Spinal cord (tissue), 10 donors: ENCODE measurements around the gene PTCHD1. TPM values are rescaled to one million over a fixed set of nuclear protein-coding genes. Genes with fewer than 3 reads are reported as not detected.

Experiments
- DNase-seq, 6 donors: peaks; one replicate each; pipeline versions ENCODE4 v3.0.0 to v3.0.0-alpha.2; 2013 to 2015; ENCODE audit warnings: low spot score in 6 of 6, low read depth in 4 of 6
- H3K27ac ChIP-seq: one replicate; pipeline ENCODE4 v1.5.1; 2013; ENCODE audit warnings: low read depth, low read length, control low read depth
- H3K27me3 ChIP-seq: one replicate; pipeline ENCODE4 v1.6.1; 2013; ENCODE audit warnings: low read length; ENCODE audit not compliant: control insufficient read depth, insufficient read depth
- H3K36me3 ChIP-seq: one replicate; pipeline ENCODE4 v1.6.1; 2013; ENCODE audit warnings: low read length; ENCODE audit not compliant: control insufficient read depth, insufficient read depth
- H3K4me1 ChIP-seq: one replicate; pipeline ENCODE4 v1.6.1; 2013; ENCODE audit warnings: low read length; ENCODE audit not compliant: control insufficient read depth, insufficient read depth
- H3K4me3 ChIP-seq: one replicate; pipeline ENCODE4 v1.5.1; 2013; ENCODE audit warnings: low read depth, low read length, control low read depth
- H3K9me3 ChIP-seq: one replicate; pipeline ENCODE4 v1.6.1; 2013; ENCODE audit warnings: low read length; ENCODE audit not compliant: control insufficient read depth, insufficient read depth
- WGBS: methylation state at CpG from one replicate; pipeline ENCODE4 v1.1.5; 2013; ENCODE audit warnings: missing lambda C conversion rate; ENCODE audit not compliant: insufficient coverage; 5-methylcytosine and 5-hydroxymethylcytosine counted together
- polyA plus RNA-seq, 2 donors: library from polyadenylated mRNA; unstranded; fragments of 120-200 nt; gene quantifications; one replicate each; pipeline ENCODE4 v1.2.1, GENCODE V29; 2013; ENCODE audit not compliant: insufficient read length in 2 of 2
- total RNA-seq, 2 donors: library from RNA; depleted of rRNA in 1 of 2; stranded (reverse); fragments of 120-200 nt in 1 of 2; fragments of >200 nt in 1 of 2; gene quantifications; one replicate each; pipeline versions ENCODE4 v1.2.3 to v1.2.4, GENCODE V29; 2013 to 2014
- donor health status: healthy.

The PTCHD1 gene
- total and polyA plus RNA-seq, 4 donors, result 3.4 to 13.3 (median 8.1) TPM

GRCh38 chrX:23317799-23318724 lies 16.6 kb upstream of the PTCHD1 start:
- Histone ChIP-seq H3K27me3 (peaks cover 2% of the 10 kb centered on the region), H3K4me1 (no peaks in the 10 kb centered on the region), H3K27ac (no peak overlapping the region), H3K9me3 (no peaks in the 10 kb centered on the region), H3K4me3 (no peak overlapping the region), H3K36me3 (no peaks in the 10 kb centered on the region)
- DNase-seq, result peak in 1 of 6 donors; percentile 29
- WGBS, result 48% methylated on average over 7 of the region's 11 CpGs

- no peak for DNase-seq
- H3K27me3 ChIP-seq, result peaks cover 8% of the 10 kb centered on the region
- no CpG with 5 or more reads among the region's 2 CpGs for whole genome bisulfite sequencing
- no peaks in the 10 kb centered on the region for H3K9me3 ChIP-seq
- H3K4me1 ChIP-seq, result peaks cover 9% of the 10 kb centered on the region
- H3K36me3 ChIP-seq, result no peaks in the 10 kb centered on the region
- no peak overlapping the region for H3K27ac ChIP-seq
- no peak overlapping the region for H3K4me3 ChIP-seq
Observed at GRCh38 chrX:23327104-23327503, 7.5 kb upstream of the PTCHD1 start.

- H3K4me1 ChIP-seq, result peaks cover 29% of the 10 kb centered on the region
- H3K9me3 ChIP-seq, result no peaks in the 10 kb centered on the region
- no peaks in the 10 kb centered on the region for H3K36me3 ChIP-seq
- peak overlapping the region; percentile 62 for H3K27ac ChIP-seq
- no peak for DNase-seq
- H3K4me3 ChIP-seq, result no peak overlapping the region
- peaks cover 33% of the 10 kb centered on the region for H3K27me3 ChIP-seq
- WGBS, result 11% methylated on average over 11 of the region's 11 CpGs
Observed at GRCh38 chrX:23331701-23332100, 2.9 kb upstream of the PTCHD1 start.

- peak overlapping the region; percentile 62 for H3K27ac ChIP-seq
- peak overlapping the region; percentile 36 for H3K4me3 ChIP-seq
- WGBS, result 18% methylated on average over 38 of the region's 42 CpGs
- DNase-seq, result peak in 2 of 6 donors; percentile 51 to 63
- no peaks in the 10 kb centered on the region for H3K9me3 ChIP-seq
- peaks cover 29% of the 10 kb centered on the region for H3K4me1 ChIP-seq
- H3K36me3 ChIP-seq, result no peaks in the 10 kb centered on the region
- peaks cover 33% of the 10 kb centered on the region for H3K27me3 ChIP-seq
Observed at GRCh38 chrX:23332101-23332887, 2.4 kb upstream of the PTCHD1 start.

- Histone ChIP-seq H3K27ac (no peak overlapping the region), H3K36me3 (no peaks in the 10 kb centered on the region), H3K4me3 (peak overlapping the region; percentile 36), H3K27me3 (peaks cover 36% of the 10 kb centered on the region), H3K4me1 (peaks cover 29% of the 10 kb centered on the region), H3K9me3 (no peaks in the 10 kb centered on the region)
- WGBS, result 21% methylated on average over 53 of the region's 75 CpGs
- peak in 2 of 6 donors; percentile 38 to 54 for DNase-seq
Observed at GRCh38 chrX:23332888-23333821, 1.5 kb upstream of the PTCHD1 start.

GRCh38 chrX:23333842-23334520 lies 668 bp upstream of the PTCHD1 start:
- Histone ChIP-seq H3K9me3 (no peaks in the 10 kb centered on the region), H3K36me3 (no peaks in the 10 kb centered on the region), H3K4me1 (peaks cover 29% of the 10 kb centered on the region), H3K27me3 (peaks cover 37% of the 10 kb centered on the region), H3K4me3 (peak overlapping the region; percentile 36), H3K27ac (peak overlapping the region; percentile 16)
- peak in 2 of 6 donors; percentile 55 to 67 for DNase-seq
- 18% methylated on average over 46 of the region's 54 CpGs for WGBS

- peak in 1 of 6 donors; percentile 34 for DNase-seq
- Histone ChIP-seq H3K4me3 (peak overlapping the region; percentile 49), H3K4me1 (peaks cover 29% of the 10 kb centered on the region), H3K9me3 (no peaks in the 10 kb centered on the region), H3K27me3 (peaks cover 37% of the 10 kb centered on the region), H3K36me3 (no peaks in the 10 kb centered on the region), H3K27ac (peak overlapping the region; percentile 52)
- 17% methylated on average over 63 of the region's 63 CpGs for WGBS
Observed at GRCh38 chrX:23334521-23334847, 165 bp upstream of the PTCHD1 start.

- Histone ChIP-seq H3K36me3 (no peaks in the 10 kb centered on the region), H3K4me1 (peaks cover 7% of the 10 kb centered on the region), H3K4me3 (no peak overlapping the region), H3K27me3 (peaks cover 26% of the 10 kb centered on the region), H3K9me3 (no peaks in the 10 kb centered on the region), H3K27ac (no peak overlapping the region)
- no peak for DNase-seq
- no CpG with 5 or more reads among the region's 4 CpGs for WGBS
Observed at GRCh38 chrX:23338334-23338733, 3.7 kb downstream of the PTCHD1 start.
